ENCODE results near the gene WDPCP. TPM values are rescaled to one million over a fixed set of nuclear protein-coding genes. Genes with fewer than 3 reads are reported as not detected.

The WDPCP gene
- total and polyA plus RNA-seq, 2 of the 4 experiments (the other 2 are of a cell fraction), result 2.2 to 10.2 TPM

- Histone ChIP-seq H3K4me3 (ENCODE audit: insufficient read depth, low read depth, low read length) (no peak overlapping the region), H3K27ac (ENCODE audit: insufficient read depth, low read length) (no peak overlapping the region), H2BK5ac (ENCODE audit: low read depth, low read length, poor library complexity, severe bottlenecking) (no peak overlapping the region), H3K9me3 (ENCODE audit: control insufficient read depth, insufficient read depth, low read length) (no peaks in the 10 kb centered on the region), H2AK9ac (replicated peaks; ENCODE audit: low read depth, low read length, poor library complexity) (no peak overlapping the region), H3K4ac (ENCODE audit: low read depth, low read length) (no peak overlapping the region), H3K14ac (replicated peaks; ENCODE audit: low read depth, low read length) (no peak overlapping the region), H2AFZ (replicated peaks; ENCODE audit: low read length, poor library complexity) (no peak overlapping the region), H3K27me3 (ENCODE audit: control insufficient read depth, insufficient read depth, low read length) (no peaks in the 10 kb centered on the region), H3K79me1 (ENCODE audit: low read depth in 1 of 2, low read length in 2 of 2) (peaks cover 4 to 9% of the 10 kb centered on the region in 2 experiments; a peak in 1 of 4 replicates), H2BK120ac (ENCODE audit: low read depth, low read length) (no peak overlapping the region), H3K9ac (ENCODE audit: low read depth, low read length) (no peak overlapping the region), H4K20me1 (ENCODE audit: insufficient read depth, low read length) (no peaks in the 10 kb centered on the region), H3K56ac (ENCODE audit: extremely low read depth, insufficient read depth, low read length) (no peak overlapping the region), H3K18ac (ENCODE audit: low read depth, low read length) (no peak overlapping the region), H4K91ac (ENCODE audit: insufficient read depth, low read depth, low read length) (no peak overlapping the region), H2BK20ac (ENCODE audit: low read depth, low read length) (no peak overlapping the region), H3K23ac (ENCODE audit: low read depth, low read length) (no peak overlapping the region), H2BK15ac (ENCODE audit: low read depth, low read length) (no peak overlapping the region), H4K8ac (ENCODE audit: low read depth in 2 of 2, low read length in 2 of 2) (no peak overlapping the region), H3K4me2 (ENCODE audit: low read depth, low read length) (no peak overlapping the region), H2AK5ac (ENCODE audit: low read depth, low read length) (no peak overlapping the region), H3K4me1 (ENCODE audit: control insufficient read depth, insufficient read depth, low read length) (no peaks in the 10 kb centered on the region), H3K36me3 (ENCODE audit: control insufficient read depth, insufficient read depth, low read length) (no peaks in the 10 kb centered on the region), H4K5ac (ENCODE audit: low read depth, low read length) (no peak overlapping the region), H3K9me1 (ENCODE audit: insufficient read depth, low read length) (no peaks in the 10 kb centered on the region)
- in situ Hi-C loops (cut with MboI; ENCODE audit: low sequenced_read_pairs), result no loop called here
- no CpG with 5 or more reads among the region's 3 CpGs for WGBS, 2 experiments (ENCODE audit: extremely low coverage in 2 of 2, insufficient read length in 1 of 2)
- DNase-seq (no peak), ATAC-seq (ENCODE audit: low read depth) (no peak)
- TF ChIP-seq, protein P1, sequence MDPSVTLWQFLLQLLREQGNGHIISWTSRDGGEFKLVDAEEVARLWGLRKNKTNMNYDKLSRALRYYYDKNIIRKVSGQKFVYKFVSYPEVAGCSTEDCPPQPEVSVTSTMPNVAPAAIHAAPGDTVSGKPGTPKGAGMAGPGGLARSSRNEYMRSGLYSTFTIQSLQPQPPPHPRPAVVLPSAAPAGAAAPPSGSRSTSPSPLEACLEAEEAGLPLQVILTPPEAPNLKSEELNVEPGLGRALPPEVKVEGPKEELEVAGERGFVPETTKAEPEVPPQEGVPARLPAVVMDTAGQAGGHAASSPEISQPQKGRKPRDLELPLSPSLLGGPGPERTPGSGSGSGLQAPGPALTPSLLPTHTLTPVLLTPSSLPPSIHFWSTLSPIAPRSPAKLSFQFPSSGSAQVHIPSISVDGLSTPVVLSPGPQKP (IDR thresholded peaks at IDR 0.05; ENCODE audit: borderline replicate concordance, low read depth, low read length), result no peak
- TF ChIP-seq RCOR1 (IDR thresholded peaks at IDR 0.05; ENCODE audit: insufficient replicate concordance, low read length) (no peak), BHLHE40 (IDR thresholded peaks at IDR 0.05; ENCODE audit: low read depth, low read length) (no peak), FOS (IDR thresholded peaks at IDR 0.05; ENCODE audit: low read depth, low read length) (no peak), MAFK (IDR thresholded peaks at IDR 0.05; ENCODE audit: low read depth, low read length) (no peak), NFE2L2 (IDR thresholded peaks at IDR 0.05; ENCODE audit: low read depth, low read length) (no peak), RAD21 (IDR thresholded peaks at IDR 0.05; ENCODE audit: low read length) (no peak), MAZ (IDR thresholded peaks at IDR 0.05; ENCODE audit: borderline replicate concordance, low read depth, low read length) (no peak), POLR2A (IDR thresholded peaks at IDR 0.05; ENCODE audit: low read depth, low read length) (no peak), CEBPB (IDR thresholded peaks at IDR 0.05; ENCODE audit: low read depth, low read length) (no peak), RFX5 (IDR thresholded peaks at IDR 0.05; ENCODE audit: low read depth, low read length) (no peak), SMC3 (IDR thresholded peaks at IDR 0.05; ENCODE audit: low read depth, low read length) (no peak), CHD1 (IDR thresholded peaks at IDR 0.05; ENCODE audit: low read depth, low read length) (no peak)
- TF ChIP-seq, protein P2, sequence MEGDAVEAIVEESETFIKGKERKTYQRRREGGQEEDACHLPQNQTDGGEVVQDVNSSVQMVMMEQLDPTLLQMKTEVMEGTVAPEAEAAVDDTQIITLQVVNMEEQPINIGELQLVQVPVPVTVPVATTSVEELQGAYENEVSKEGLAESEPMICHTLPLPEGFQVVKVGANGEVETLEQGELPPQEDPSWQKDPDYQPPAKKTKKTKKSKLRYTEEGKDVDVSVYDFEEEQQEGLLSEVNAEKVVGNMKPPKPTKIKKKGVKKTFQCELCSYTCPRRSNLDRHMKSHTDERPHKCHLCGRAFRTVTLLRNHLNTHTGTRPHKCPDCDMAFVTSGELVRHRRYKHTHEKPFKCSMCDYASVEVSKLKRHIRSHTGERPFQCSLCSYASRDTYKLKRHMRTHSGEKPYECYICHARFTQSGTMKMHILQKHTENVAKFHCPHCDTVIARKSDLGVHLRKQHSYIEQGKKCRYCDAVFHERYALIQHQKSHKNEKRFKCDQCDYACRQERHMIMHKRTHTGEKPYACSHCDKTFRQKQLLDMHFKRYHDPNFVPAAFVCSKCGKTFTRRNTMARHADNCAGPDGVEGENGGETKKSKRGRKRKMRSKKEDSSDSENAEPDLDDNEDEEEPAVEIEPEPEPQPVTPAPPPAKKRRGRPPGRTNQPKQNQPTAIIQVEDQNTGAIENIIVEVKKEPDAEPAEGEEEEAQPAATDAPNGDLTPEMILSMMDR (conservative IDR thresholded peaks at IDR 0.05; ENCODE audit: low read depth, low read length), result no peak
- ChIA-PET CTCF (interaction anchor here (1.0 kb wide), 1 partner anchor 10 kb away, joined by 3 read pairs; the partner anchor contains the start of genes MDH1 and WDPCP), POLR2A (ENCODE audit: unreplicated experiment) (no interaction called here)
- dilution Hi-C loops (cut with HindIII; ENCODE audit: low sequenced_read_pairs, unreplicated experiment), result no loop called here
- intact Hi-C loops (cut with micrococcal nuclease), result no loop called here
- no TSS peak for BruUV-seq (replicated peaks)
These were observed 9.5 kb downstream of the WDPCP start for GRCh38 chr2:63578767-63579166.

Data from IMR-90 (cell line).